Astrocyte of the hippocampus (primary cell): ENCODE results near the gene GRM4.

Source experiments
- DNase-seq: peaks from one replicate; pipeline ENCODE4 v3.0.0; 2011; ENCODE audit warnings: low read depth, low spot score

The GRM4 gene

DNA sequence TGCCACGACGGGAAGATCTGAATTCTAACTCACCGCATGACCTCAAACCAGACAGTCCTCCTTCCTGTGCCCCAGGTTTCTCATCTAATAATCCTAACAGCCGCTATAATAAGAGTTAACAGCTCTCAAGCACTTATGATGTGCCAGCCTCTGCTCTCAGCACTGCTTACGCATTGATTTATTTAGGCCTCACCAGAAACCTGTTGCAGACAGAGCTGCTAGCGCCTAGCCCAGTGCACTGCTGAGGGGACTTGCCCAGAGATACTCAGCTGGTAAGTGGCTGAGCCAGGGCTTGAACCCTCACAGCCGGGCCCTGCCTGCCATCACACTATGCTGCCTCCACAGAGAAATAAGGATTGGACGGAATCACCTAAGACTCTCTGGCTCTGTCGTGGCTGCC lies 37.7 kb downstream of the GRM4 start:
- DNase-seq, result no peak

- DNase-seq, result no peak
Observed at GRCh38 chr6:34106900-34107299, 39.0 kb downstream of the GRM4 start.

GRCh38 chr6:34106421-34106820 lies 39.5 kb downstream of the GRM4 start:
- DNase-seq, result no peak

DNA sequence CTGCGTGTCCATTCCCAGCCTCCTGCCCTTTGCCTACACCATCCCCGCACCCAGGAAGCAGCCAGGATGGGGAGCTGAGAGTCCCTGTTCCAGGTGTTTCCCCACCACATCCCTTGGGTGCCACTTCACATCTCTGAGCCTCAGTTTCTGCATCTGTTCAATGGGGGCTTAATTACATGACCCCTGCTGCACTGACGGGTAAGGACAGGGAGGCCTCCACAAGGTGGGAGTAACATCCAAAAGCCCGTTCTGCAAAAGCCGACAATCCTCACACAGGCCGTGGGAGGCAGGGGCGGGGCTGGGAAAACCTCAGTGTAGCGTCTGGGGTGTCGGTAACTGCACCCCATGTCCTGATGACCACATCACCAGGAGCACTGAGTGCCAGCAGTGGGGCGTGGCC lies 41.3 kb downstream of the GRM4 start:
- DNase-seq, result no peak

GRCh38 chr6:34104186-34104585 lies 41.7 kb downstream of the GRM4 start:
- no peak for DNase-seq

DNA sequence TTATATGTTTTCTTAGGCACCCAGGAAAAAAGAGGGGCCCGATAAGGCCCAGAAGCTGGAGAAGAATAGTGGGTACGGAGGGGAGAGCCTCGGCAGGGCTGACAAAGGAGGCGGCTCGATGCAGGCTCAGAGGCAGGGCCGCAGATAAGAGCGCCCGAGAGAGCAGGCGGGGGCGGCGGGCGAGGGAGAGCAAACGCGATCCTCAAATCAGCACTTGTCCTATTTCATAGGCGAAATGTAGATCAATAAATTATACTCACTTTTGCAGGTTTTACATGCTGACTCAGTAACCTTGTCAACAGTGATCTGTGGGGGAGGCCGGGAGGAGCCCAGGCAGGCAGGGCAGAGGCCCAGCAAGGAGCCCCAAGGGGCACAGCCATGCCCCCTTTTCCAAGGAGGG lies 42.6 kb downstream of the GRM4 start:
- no peak for DNase-seq

- DNase-seq, result no peak
Observed at GRCh38 chr6:34102696-34103095, 43.2 kb downstream of the GRM4 start.

DNA sequence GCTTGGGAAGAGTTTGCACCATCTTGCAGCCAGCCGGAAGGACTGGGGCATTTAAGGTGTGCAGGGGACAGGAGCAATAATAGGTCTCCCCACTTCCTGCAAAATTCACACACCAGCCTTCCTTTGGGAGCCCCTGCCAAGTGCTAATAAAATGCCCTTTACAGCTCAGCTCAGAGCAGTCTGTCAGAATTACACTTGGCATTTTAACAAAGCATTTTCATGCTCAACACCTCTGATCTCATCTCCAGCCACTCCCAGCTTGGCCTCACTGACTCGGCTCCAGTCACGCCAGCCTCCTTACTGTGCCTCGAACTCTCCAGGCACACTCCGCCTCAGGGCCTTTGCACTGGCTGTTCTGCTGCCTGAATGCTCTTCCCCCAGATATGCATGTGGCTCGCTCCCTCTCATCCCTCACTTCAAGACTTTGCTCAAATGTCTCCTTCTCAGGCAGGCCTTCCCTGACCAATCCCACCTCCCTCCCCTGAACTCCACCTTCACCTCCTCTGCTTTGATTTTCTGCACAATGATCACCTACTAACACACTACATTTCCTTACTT lies 43.7 kb downstream of the GRM4 start:
- no peak for DNase-seq

DNA sequence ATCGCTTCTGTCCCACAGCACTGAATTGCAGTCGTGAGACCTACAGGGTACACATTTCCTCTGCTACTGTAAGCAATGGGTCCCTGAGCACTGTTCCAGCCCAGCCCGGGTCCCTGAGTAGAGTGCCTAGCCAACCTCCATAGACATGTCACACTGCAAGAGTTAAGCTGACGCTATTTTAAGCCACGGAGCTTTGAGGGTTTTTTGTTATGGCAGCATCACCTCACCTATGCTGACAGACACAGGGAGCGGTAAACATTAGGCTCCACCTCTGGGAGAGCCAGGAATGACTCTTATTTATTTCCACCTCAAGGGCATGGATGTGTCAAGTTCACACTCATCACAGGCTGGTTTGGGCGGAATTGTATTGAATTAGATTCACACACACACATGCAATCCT lies 45.1 kb downstream of the GRM4 start:
- DNase-seq, result no peak

DNA sequence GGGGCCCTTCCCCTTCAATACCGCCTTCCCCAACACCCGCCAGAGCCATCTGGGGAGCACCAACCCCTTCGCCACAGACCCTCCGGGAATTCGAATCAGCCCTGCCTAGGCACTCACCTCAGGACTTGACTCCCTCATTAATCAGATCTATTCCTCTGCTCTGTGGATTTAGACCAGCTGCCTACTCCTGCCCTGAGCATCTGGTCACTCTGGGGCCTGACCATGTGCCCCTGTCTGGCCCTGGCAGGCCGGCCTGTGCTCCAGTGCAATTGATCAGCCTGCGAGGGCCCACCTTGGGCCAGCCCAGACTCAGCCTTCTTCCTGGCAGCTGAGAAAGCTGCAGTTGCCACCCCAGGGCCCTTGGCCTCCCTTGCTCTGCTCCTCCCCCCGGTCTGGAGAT lies 46.0 kb downstream of the GRM4 start:
- no peak for DNase-seq

DNA sequence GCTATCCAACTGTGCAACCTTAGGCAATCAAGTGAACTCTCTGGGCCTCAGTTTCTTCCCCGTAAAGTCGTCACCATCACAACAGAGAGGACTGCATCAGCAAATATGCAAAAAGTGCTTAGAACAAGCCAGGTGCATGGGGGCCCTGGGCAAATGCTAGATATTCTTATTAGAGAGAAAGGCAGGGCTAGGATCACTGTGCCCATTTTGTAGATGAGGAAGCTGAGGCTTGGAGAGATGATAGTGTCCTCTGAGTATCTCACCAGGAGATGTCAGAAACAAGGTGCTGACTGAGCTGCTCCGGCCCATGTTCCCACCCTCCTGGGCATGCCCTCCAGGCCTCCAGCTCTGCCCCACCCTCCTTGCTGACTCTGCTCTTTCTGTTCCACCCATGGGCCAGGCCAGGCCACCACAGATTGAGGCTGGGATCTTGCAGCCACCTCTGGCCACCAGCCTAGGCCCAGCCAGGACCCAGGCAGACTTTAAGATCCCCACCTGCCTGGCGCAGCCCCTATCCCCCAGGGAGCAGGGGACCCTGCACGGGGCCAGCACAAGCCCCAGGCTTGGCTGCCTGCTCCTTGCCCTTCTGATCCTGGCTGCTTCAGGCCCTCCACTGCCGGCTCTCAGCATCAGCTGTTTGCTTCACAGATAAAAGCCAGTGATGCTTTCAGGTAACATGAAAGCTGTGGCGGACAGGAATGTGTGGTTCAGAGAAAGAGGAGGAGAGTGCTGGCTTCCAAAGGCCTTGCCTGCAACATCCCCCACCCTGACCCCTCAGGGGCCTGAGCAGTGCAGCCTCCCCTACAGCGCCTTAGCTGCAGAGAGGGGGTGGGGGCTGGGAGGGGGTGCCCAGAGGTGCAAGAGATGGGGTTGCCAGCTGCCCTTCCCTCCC lies 47.6 kb downstream of the GRM4 start:
- no peak for DNase-seq

- no peak for DNase-seq
Observed at GRCh38 chr6:34096814-34097213, 49.1 kb downstream of the GRM4 start.

DNA sequence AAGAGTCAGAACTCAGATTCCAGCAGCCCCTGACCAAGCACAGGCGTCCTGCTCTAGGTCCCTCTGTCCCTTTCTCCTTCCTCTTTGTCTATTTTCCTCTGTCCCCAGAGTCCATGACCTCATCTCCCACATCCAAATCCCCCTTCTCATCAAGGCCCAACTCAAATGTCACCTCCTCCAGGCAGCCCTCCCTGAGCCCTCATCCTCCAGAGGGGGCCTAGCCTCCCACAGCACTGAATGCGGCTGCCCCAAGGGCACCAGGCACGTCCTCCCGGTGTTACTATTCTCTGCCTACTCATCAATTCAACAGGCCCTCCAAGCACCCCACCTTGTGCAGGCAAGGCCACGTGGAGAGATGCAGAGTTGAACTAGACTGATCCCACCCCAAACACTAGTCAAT lies 49.7 kb downstream of the GRM4 start:
- no peak for DNase-seq

- no peak for DNase-seq
Observed at GRCh38 chr6:34095741-34096140, 50.1 kb downstream of the GRM4 start.

- no peak for DNase-seq
Observed at GRCh38 chr6:34095136-34095505, 50.8 kb downstream of the GRM4 start.

- no peak for DNase-seq
Observed at GRCh38 chr6:34094474-34095135, 51.3 kb downstream of the GRM4 start.

DNA sequence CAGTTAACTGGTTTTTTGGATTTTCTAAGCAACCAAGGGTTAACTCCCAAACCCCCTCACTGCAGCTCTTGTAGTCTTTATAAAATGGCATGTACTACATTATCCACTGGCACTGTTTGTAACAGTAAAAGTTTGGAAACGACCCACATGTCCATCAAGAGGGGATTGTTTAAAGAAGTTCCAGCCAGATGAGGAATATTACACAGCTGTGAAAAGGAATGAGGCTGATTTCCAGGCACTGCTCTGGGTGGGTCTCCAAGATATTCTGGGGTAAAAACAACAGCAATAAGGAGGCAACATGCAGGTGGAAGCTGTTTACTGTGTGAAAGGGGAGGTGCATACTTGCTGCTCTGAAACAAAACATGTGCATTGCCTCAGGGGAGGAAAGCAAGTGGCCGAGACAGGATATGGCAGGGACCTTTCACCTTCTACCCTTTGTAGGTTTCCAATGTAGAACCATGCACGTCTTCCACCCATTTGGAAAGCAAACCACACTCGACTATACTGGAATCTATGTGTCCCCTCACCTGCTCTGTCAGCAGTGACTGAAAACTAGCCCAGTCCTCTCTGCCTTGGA lies 51.9 kb downstream of the GRM4 start:
- DNase-seq, result no peak

DNA sequence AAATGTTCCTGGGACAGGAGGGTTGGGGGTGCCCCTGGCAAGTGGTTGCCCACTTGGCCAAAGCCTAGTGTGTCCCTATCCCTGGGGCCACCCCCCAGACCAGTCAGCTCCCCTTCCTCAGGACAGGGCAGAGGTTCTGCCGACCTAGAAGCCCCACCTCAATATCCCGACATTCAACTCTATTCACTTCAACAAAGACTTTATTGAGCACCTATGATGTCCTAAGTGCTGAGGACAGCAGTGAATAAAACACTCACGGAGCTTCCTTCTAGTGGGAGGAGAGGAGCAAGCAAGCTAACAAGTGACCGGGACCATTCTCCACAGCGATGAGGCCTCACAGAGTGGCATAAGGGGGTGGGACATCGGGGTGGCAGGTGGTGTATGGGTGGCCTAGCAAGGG lies 52.7 kb downstream of the GRM4 start:
- no peak for DNase-seq

GRCh38 chr6:34092631-34093030 lies 53.3 kb downstream of the GRM4 start:
- DNase-seq, result no peak

DNA sequence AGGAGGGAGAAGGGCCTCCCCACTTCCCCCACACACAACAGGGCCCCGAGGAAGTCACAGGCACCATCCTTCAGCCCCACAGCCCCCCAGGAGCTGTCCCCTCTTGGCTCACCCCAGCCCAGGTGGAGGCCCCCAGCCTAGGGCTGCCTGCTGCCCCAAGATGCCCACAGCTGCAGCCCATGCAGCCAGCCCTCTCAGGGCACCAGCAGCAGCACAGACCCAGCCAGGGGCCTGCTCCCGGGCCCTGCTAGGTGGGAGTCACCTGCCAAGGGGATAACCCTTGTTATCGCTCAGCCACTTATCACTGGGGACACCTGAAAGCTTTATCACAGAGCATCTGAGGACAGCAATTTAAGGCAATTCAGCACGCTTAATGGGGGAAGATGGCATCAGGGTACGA lies 55.0 kb downstream of the GRM4 start:
- DNase-seq, result no peak

DNA sequence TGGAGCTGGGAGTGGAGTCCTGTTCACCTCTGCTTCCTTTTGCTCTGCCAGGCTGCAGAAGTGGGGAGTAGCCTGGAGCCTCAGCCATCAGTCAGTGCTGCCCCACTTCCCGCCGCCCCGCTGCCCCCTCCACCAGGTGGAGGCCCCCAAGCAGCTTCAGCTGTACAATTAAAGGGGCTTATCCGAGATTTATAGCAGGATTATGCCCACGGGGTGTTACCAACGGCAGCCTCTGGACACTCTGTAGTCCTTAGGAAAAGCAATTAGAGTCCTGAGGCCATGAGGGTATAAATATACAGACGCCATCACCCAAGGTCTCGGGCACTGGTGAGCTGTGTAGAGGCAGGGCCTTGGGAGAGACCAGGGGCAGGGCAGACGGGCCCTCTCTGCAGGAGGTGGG lies 55.4 kb downstream of the GRM4 start:
- DNase-seq, result no peak

DNA sequence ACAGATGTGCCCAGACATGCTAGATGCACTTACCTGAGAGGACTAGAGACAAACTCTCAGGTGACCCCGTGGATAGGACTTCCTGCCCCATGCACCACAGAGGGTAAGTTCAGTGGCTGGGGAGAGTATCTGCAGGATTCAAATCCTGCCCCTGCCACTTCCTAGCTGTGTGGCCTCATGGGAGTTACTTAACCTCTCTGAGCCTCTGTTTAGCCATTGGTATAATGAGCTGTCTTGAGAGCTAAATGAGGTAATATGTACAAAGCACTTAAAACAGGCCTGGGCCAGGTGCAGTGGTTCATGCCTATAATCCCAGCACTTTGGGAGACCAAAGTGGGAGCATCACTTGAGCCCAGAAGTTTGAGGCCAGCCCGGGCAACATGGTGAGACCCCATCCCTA lies 59.3 kb downstream of the GRM4 start:
- no peak for DNase-seq
